GM19043 (cell line): ENCODE results near the gene TRIM67.
"Not testable (repeated sequence)": the region's sequence is repeated elsewhere in the genome, so short reads cannot be mapped to it uniquely, and the experiment has no call there.

Experiments
- ATAC-seq: cut with Tn5 transposase; IDR thresholded peaks from one replicate; pipeline ENCODE4 v1.9.1; 2021; ENCODE audit warnings: low read depth; ENCODE audit not compliant: unreplicated experiment

The TRIM67 gene

GRCh38 chr1:231157311-231157710, 4.5 kb upstream of the TRIM67 start:
- ATAC-seq = no peak

GRCh38 chr1:231158141-231158540, 3.7 kb upstream of the TRIM67 start:
- ATAC-seq = not testable (repeated sequence)

- no peak for ATAC-seq
Observed at GRCh38 chr1:231159202-231159962, 2.5 kb upstream of the TRIM67 start.

- no peak for ATAC-seq
Observed at GRCh38 chr1:231159963-231160761, 1.7 kb upstream of the TRIM67 start.

DNA sequence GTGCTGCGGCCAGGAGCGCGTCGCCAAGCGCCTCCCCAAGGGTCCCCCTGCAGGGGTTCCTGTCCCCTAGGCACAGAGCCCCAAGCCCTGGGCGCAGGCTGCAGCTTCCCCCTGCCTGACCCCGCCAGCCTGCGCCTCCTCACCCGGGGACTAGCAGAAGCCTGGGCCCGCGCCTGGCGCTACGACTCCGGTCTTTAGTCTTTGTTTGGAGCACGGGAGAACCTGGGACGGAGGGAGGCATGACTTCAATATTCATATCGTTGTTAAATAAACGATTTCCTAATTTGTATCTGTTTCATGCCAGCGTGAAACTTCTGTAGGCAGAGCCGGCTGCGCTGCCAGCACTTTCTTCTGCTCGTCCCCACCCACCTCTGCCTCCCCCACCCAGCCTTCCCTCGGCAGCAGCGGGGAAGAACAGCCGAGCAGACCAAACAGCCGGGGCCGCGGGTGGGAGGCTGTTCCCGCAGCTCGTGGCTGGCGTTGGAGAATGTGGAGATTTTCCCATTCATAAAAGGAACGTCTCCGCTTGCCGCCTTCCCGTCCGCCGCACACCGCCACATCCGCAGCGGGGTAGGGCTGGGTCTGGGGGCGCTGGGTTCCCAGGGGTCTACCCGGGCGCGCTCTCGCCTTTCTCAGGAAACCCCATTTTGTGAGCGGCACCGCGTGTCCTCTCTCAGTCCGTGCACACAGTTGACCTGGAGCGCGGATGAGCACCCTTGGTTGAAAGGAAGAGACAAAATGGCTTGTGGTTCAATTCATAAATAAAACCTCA, 777 bp upstream of the TRIM67 start:
- ATAC-seq = no peak

DNA sequence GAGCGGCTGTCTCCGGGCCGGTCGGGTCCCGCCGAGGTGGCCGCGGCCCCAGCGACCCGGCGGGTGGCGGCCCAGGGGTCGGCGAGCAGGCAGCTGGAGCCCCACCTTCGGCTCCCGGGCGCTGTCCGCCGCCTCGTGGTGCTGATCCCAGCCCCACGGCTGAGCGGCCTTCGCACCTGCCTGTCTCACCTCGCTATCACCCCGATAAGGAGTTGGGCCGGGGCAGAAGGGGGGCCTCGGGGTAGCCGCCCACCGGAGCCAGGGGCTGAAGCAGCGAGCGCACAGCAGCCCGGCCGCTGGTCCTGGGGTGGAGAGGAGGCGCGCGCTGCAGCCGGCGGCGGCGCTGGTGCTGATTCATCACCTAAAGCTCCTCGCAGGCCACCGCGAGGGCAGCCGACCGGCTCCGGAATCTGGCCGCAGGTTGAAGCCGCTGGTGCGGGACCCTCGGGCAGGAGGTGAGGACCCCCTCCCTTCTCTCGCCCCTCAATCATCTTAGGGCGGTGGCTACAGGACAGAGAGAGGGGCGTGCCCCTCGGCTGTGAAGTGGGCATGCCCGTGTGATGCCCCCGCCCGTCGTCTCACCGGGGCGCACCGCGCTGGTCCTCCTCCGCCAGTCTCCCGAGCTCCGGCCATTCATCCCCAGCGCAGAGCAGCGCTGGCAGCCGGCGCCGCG, 575 bp downstream of the TRIM67 start:
- ATAC-seq = no peak

DNA sequence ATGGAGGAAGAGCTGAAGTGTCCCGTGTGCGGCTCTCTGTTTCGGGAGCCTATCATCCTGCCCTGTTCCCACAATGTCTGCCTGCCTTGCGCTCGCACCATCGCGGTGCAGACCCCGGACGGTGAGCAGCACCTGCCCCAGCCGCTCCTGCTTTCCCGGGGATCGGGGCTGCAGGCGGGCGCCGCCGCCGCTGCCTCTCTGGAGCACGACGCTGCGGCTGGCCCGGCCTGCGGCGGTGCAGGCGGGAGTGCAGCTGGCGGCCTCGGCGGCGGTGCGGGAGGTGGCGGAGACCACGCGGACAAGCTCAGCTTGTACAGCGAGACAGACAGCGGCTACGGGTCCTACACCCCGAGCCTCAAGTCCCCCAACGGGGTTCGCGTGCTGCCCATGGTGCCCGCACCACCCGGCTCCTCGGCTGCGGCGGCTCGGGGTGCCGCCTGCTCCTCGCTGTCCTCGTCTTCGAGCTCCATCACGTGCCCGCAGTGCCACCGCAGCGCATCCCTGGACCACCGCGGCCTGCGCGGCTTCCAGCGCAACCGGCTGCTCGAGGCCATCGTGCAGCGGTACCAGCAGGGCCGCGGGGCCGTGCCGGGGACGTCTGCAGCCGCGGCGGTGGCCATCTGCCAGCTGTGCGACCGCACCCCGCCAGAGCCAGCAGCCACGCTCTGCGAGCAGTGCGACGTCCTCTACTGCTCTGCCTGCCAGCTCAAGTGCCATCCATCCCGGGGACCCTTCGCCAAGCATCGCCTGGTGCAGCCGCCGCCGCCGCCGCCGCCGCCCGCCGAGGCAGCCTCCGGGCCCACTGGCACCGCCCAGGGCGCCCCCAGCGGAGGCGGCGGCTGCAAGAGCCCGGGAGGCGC, 1.3 kb downstream of the TRIM67 start:
- no peak for ATAC-seq

DNA sequence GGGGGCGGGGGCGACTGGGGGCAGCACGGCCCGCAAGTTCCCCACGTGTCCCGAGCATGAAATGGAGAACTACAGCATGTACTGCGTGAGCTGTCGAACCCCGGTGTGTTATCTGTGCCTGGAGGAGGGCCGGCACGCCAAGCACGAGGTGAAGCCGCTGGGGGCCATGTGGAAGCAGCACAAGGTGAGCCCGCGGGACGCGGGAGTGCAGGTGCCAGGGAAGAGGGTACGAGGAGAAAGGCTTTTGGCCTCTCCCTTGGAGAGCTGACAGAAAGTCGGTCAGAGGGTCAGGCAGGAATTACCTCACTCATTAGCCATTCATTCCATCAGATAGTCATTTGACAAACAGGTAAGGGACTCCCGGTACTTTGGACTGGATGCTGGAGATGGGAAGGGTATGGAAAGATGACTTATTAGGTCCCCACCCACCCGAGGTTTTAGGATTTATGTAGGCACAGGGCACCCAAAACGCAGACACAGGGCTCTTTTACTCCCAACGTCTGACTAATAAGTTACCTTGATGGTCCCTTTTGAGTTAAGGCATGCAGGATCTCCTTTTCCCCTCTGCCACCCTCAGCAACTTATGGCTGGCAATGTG, 2.1 kb downstream of the TRIM67 start:
- ATAC-seq = no peak

DNA sequence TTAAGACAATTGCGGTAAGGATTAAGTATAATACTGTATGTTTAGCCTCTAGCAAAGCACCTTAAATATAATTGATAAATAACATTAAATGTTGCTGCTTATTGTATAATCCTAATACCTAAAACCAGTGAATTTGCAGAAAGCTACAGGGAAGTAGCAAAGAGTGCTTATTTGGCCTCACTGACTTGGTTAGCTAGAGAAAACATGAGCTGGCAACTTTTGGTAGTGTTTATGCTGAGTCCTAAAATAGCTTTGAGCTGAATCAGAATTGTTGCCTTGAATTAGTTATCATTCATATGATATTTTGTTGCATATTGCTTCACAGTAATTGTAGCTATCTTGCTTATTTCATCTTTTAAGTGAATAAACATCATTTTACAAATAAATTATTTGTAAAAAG, 3.5 kb downstream of the TRIM67 start:
- no peak for ATAC-seq

- no peak for ATAC-seq
Observed at GRCh38 chr1:231166398-231166797, 4.5 kb downstream of the TRIM67 start.

- no peak for ATAC-seq
Observed at GRCh38 chr1:231170875-231171274, 9.0 kb downstream of the TRIM67 start.

- ATAC-seq = no peak
Observed at GRCh38 chr1:231171623-231172197, 9.9 kb downstream of the TRIM67 start.

GRCh38 chr1:231172411-231172810, 10.6 kb downstream of the TRIM67 start:
- ATAC-seq = no peak

DNA sequence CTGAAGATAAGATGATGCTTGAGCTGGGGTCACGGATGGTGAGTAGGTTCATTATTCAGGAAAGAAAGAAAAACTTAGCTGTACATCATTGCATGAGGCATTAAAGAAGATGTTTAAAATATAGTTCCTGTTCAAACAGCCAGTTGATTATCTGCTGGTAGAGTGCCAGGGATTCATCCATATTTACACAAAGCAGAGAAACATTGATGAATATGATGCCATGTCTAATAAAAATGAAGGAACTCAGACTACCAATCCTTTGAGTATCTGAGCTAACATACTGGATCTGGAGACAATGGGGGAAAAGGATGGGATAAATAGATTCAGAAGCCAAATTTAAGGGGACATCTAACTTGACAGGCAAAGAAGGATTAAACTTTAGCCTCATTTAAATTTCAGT, 14.6 kb downstream of the TRIM67 start:
- ATAC-seq = no peak

DNA sequence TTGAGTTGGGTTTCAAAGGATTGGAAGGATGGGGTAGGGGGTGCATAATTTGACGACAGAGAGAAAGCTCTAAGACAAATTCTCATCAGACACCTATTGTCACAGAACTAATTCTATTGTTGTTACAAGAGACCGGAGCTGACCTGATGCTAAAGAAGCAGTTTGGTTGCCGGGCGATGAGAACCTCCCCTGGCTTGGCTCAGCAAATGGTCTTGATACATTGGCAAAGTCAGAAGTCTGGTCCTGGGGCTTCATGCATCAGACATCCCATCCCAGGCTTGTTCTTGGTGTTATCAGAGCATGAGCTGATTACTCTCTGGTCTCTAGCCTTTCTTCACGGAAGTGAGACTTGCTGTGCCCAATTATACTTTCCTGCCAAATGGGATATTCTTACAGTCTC, 15.4 kb downstream of the TRIM67 start:
- no peak for ATAC-seq

- no peak for ATAC-seq
Observed at GRCh38 chr1:231177936-231178335, 16.1 kb downstream of the TRIM67 start.

- ATAC-seq = no peak
Observed at GRCh38 chr1:231178970-231179369, 17.1 kb downstream of the TRIM67 start.

- ATAC-seq = no peak
Observed at GRCh38 chr1:231180034-231180433, 18.2 kb downstream of the TRIM67 start.

DNA sequence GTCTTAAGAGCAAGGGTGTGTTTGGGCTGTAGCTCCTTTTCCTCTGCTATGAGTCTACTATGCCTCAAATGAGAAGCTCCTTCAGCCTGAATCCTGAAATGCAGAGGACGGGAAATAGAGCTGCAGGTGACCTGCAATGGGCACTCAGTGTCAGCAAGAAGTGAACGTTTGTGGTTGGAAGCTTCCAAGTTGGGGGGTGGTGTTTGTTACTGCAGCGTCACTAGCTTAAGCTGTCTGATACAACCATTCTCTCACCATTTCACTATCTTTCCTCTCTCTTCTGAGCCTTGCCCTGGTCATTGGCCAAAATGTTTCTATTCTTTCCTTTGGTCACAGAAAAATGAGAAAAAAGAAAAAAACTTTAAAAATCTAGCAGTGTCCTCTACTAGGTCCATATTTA, 19.4 kb downstream of the TRIM67 start:
- no peak for ATAC-seq
